Mesenchymal stem cell (in vitro differentiated cells and primary cell): ENCODE measurements around the gene EXOSC1.

Experiments used
- DNase-seq: peaks from one replicate; pipeline ENCODE4 v3.0.0-alpha.2; 2013
- H2AFZ ChIP-seq: one replicate; pipeline ENCODE4 v1.6.1; 2013; ENCODE audit warnings: low read depth, mild to moderate bottlenecking, control low read depth, inconsistent platforms, low read length, moderate library complexity
- H2AK5ac ChIP-seq: 2 replicates; pipeline ENCODE4 v1.6.1; 2013; ENCODE audit warnings: low read length, moderate library complexity, mild to moderate bottlenecking, inconsistent platforms; ENCODE audit not compliant: severe bottlenecking
- H2BK120ac ChIP-seq: one replicate; pipeline ENCODE4 v1.6.1; 2013; ENCODE audit warnings: low read depth, mild to moderate bottlenecking, inconsistent platforms, low read length, moderate library complexity
- H2BK12ac ChIP-seq, 2 experiments: one replicate each; pipeline ENCODE4 v1.6.1; 2013; ENCODE audit warnings: inconsistent platforms in 2 of 2, low read length in 2 of 2, mild to moderate bottlenecking in 2 of 2, moderate library complexity in 2 of 2, control low read depth in 1 of 2
- H2BK15ac ChIP-seq: one replicate; pipeline ENCODE4 v1.6.1; 2013; ENCODE audit warnings: mild to moderate bottlenecking, low read depth, inconsistent platforms; ENCODE audit not compliant: poor library complexity, severe bottlenecking
- H2BK5ac ChIP-seq: 2 replicates; pipeline ENCODE4 v1.6.1; 2013; ENCODE audit warnings: low read depth, mild to moderate bottlenecking, low read length, control low read depth, inconsistent platforms; ENCODE audit not compliant: poor library complexity, severe bottlenecking
- H3K14ac ChIP-seq, 2 experiments: one replicate each; pipeline ENCODE4 v1.6.1; 2013; ENCODE audit warnings: inconsistent platforms in 2 of 2, low read length in 2 of 2, control low read depth in 1 of 2, mild to moderate bottlenecking in 1 of 2, moderate library complexity in 1 of 2
- H3K18ac ChIP-seq, 2 experiments: one replicate each; pipeline ENCODE4 v1.6.1; 2013; ENCODE audit warnings: inconsistent platforms in 2 of 2, low read length in 2 of 2, control low read depth in 1 of 2, low read depth in 1 of 2, mild to moderate bottlenecking in 1 of 2
- H3K23ac ChIP-seq, 2 experiments: one replicate each; pipeline ENCODE4 v1.6.1; 2013; ENCODE audit warnings: inconsistent platforms in 2 of 2, low read length in 2 of 2, mild to moderate bottlenecking in 2 of 2, moderate library complexity in 2 of 2, control low read depth in 1 of 2
- H3K27ac ChIP-seq: 2 replicates; pipeline ENCODE4 v1.5.1; 2013; ENCODE audit warnings: mild to moderate bottlenecking, moderate library complexity, low read length, control low read depth, inconsistent platforms; ENCODE audit not compliant: poor library complexity, severe bottlenecking
- H3K27me3 ChIP-seq, 2 experiments: 2 replicates each; pipeline versions ENCODE4 v1.6.1 to v1.7.0; 2013; ENCODE audit warnings: low read length in 2 of 2, mild to moderate bottlenecking in 2 of 2, moderate library complexity in 2 of 2, control low read depth in 1 of 2, inconsistent platforms in 1 of 2; ENCODE audit not compliant: control insufficient read depth in 1 of 2, insufficient read depth in 1 of 2
- H3K36me3 ChIP-seq, 2 experiments: 2 replicates each; pipeline versions ENCODE4 v1.6.1 to v1.7.0; 2013; ENCODE audit warnings: low read length in 2 of 2, control low read depth in 1 of 2, inconsistent platforms in 1 of 2, low read depth in 1 of 2, mild to moderate bottlenecking in 1 of 2; ENCODE audit not compliant: insufficient read depth in 2 of 2, control insufficient read depth in 1 of 2
- H3K4ac ChIP-seq, 2 experiments: one replicate each; pipeline ENCODE4 v1.6.1; 2013; ENCODE audit warnings: inconsistent platforms in 2 of 2, low read length in 2 of 2, mild to moderate bottlenecking in 2 of 2, moderate library complexity in 2 of 2, control low read depth in 1 of 2, low read depth in 1 of 2
- H3K4me1 ChIP-seq: 2 replicates; pipeline ENCODE4 v1.6.1; 2013; ENCODE audit warnings: low read depth, low read length, control low read depth; ENCODE audit not compliant: control insufficient read depth, insufficient read depth
- H3K4me2 ChIP-seq: 2 replicates; pipeline ENCODE4 v1.6.1; 2013; ENCODE audit warnings: low read length, mild to moderate bottlenecking, inconsistent platforms; ENCODE audit not compliant: poor library complexity, severe bottlenecking
- H3K4me3 ChIP-seq, 2 experiments: 2 replicates each; pipeline versions ENCODE4 v1.5.1 to v1.7.0; 2013; ENCODE audit warnings: low read length in 2 of 2, mild to moderate bottlenecking in 2 of 2, control low read depth in 1 of 2, low read depth in 1 of 2; ENCODE audit not compliant: insufficient read depth in 1 of 2
- H3K79me1 ChIP-seq: replicated peaks from 2 replicates; pipeline ENCODE4 v1.6.1; 2013; ENCODE audit warnings: mild to moderate bottlenecking, control low read depth, low read length, inconsistent platforms; ENCODE audit not compliant: poor library complexity, severe bottlenecking
- H3K9ac ChIP-seq: 2 replicates; pipeline ENCODE4 v1.7.0; 2013; ENCODE audit warnings: mild to moderate bottlenecking, low read length, moderate library complexity
- H3K9me3 ChIP-seq: 2 replicates; pipeline ENCODE4 v1.7.0; 2013; ENCODE audit warnings: mild to moderate bottlenecking, low read length; ENCODE audit not compliant: control insufficient read depth
- H4K8ac ChIP-seq: one replicate; pipeline ENCODE4 v1.6.1; 2013; ENCODE audit warnings: inconsistent platforms, mild to moderate bottlenecking, low read length, moderate library complexity
- H4K91ac ChIP-seq: one replicate; pipeline ENCODE4 v1.6.1; 2013; ENCODE audit warnings: mild to moderate bottlenecking, low read length, inconsistent platforms
- WGBS: methylation state at CpG from one replicate; pipeline ENCODE4 v1.1.7; 2013; ENCODE audit warnings: mixed read lengths; 5-methylcytosine and 5-hydroxymethylcytosine counted together

EXOSC1 gene

DNA sequence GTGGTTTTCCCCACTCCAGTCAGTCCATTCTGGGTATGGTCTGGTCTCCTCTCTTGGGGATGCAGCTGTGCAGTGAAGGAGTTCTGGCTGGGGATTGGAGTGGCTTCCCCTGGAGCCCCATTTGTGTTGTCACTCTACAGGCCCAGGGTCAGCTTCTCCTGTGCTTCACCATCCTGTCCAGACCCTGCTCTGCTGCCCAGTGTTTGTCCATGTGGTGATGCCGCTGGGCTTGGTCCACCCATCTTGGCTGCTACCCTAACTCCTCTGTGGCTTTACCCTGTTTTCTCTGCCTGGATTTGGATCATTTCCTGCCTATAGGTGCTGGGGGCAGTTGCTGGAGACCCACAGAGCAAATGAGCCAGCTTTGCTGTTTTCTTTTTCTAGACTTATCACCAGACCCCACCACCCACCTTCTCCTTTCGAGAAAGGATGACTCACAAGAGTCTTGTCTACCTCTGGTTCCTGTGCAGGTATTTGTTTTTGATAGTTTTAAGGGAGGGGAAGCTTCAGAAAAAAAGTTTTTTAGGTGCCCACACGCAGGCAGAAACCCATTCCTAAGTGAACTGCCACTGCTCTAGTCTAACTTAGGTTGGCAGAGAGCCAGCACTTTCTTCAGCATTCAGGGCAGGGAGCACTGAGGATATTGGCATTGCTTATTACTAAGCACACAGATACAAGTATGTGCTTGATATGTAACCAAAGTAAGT is 8.7 kb upstream of the EXOSC1 start:
- Histone ChIP-seq H3K18ac (no peak overlapping the region), H2BK5ac (no peak overlapping the region), H3K14ac (no peak overlapping the region), H3K9ac (no peak overlapping the region), H2AFZ (no peak overlapping the region), H4K8ac (no peak overlapping the region), H3K79me1 (peaks cover 20% of the 10 kb centered on the region), H2BK15ac (no peak overlapping the region), H3K4me3 (no peak overlapping the region), H4K91ac (no peak overlapping the region), H3K4ac (no peak overlapping the region), H3K4me1 (peaks cover 7% of the 10 kb centered on the region), H3K9me3 (no peaks in the 10 kb centered on the region), H2BK12ac (no peak overlapping the region), H3K27ac (no peak overlapping the region), H2BK120ac (no peak overlapping the region), H3K23ac (no peak overlapping the region), H2AK5ac (no peak overlapping the region), H3K36me3 (peaks cover 73 to 91% of the 10 kb centered on the region in 2 experiments), H3K4me2 (no peak overlapping the region), H3K27me3 (no peaks in the 10 kb centered on the region)
- 93% methylated on average over 2 of the region's 3 CpGs for WGBS
- peak; percentile 6 for DNase-seq

DNA sequence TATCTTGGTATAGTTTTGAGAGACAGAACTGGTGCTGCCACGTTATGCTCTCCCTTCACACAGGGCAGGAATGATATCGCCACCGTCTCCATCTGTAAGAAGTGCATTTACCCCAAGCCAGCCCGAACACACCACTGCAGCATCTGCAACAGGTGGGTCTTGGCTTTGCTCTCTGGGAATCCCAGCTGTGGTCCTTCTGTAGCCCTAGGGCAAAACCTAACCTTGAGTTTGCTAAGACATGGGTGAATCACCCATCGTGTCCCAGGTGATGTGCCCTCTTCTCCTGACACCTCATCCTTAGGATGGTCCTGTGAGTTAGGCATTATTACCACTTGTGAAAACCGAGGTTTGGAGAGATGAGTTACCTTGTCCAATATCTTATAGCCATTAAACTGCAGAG is 6.5 kb upstream of the EXOSC1 start:
- no peak overlapping the region for H3K27ac ChIP-seq
- H2AK5ac ChIP-seq: no peak overlapping the region
- no peak overlapping the region for H4K8ac ChIP-seq
- peaks cover 52 to 78% of the 10 kb centered on the region in 2 experiments for H3K36me3 ChIP-seq
- H3K4me1 ChIP-seq: peaks cover 10% of the 10 kb centered on the region
- H3K4ac ChIP-seq: no peak overlapping the region
- H2BK120ac ChIP-seq: no peak overlapping the region
- no peak overlapping the region for H3K4me3 ChIP-seq
- no peak overlapping the region for H2BK15ac ChIP-seq
- no peak overlapping the region for H4K91ac ChIP-seq
- no peak overlapping the region for H3K9ac ChIP-seq
- no peak overlapping the region for H3K4me2 ChIP-seq
- no peak overlapping the region for H3K18ac ChIP-seq
- no peak overlapping the region for H2BK5ac ChIP-seq
- H3K14ac ChIP-seq: no peak overlapping the region
- H2BK12ac ChIP-seq: no peak overlapping the region
- H3K9me3 ChIP-seq: no peaks in the 10 kb centered on the region
- H3K79me1 ChIP-seq: peaks cover 16% of the 10 kb centered on the region
- no peak overlapping the region for H2AFZ ChIP-seq
- no peak overlapping the region for H3K23ac ChIP-seq
- WGBS: 96% methylated on average over 6 of the region's 6 CpGs
- no peaks in the 10 kb centered on the region for H3K27me3 ChIP-seq
- no peak for DNase-seq

DNA sequence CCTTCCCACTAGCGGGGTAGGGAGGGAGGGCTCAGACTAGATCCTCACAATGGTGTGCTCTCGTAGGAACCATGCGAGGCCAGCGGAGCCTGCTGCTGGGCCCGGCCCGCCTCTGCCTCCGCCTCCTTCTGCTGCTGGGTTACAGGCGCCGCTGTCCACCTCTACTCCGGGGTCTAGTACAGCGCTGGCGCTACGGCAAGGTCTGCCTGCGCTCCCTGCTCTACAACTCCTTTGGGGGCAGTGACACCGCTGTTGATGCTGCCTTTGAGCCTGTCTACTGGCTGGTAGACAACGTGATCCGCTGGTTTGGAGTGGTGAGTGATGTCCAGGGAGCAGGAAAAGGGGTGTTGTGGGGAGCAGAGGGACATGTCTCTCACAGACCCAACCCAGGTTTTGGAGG is 5.8 kb upstream of the EXOSC1 start:
- no peak overlapping the region for H3K4me3 ChIP-seq
- no peak overlapping the region for H2BK5ac ChIP-seq
- H3K9me3 ChIP-seq: no peaks in the 10 kb centered on the region
- DNase-seq: no peak
- H2BK12ac ChIP-seq: no peak overlapping the region
- H3K27me3 ChIP-seq: no peaks in the 10 kb centered on the region
- H3K27ac ChIP-seq: no peak overlapping the region
- H4K8ac ChIP-seq: no peak overlapping the region
- H3K4me1 ChIP-seq: peaks cover 16% of the 10 kb centered on the region
- no peak overlapping the region for H4K91ac ChIP-seq
- no peak overlapping the region for H2BK120ac ChIP-seq
- H3K9ac ChIP-seq: no peak overlapping the region
- 95% methylated on average over 17 of the region's 17 CpGs for WGBS
- no peak overlapping the region for H3K4ac ChIP-seq
- H2AK5ac ChIP-seq: no peak overlapping the region
- peaks cover 16% of the 10 kb centered on the region for H3K79me1 ChIP-seq
- no peak overlapping the region for H3K4me2 ChIP-seq
- peaks cover 45 to 71% of the 10 kb centered on the region in 2 experiments for H3K36me3 ChIP-seq
- H3K23ac ChIP-seq: no peak overlapping the region
- no peak overlapping the region for H3K18ac ChIP-seq
- H3K14ac ChIP-seq: no peak overlapping the region
- H2BK15ac ChIP-seq: no peak overlapping the region
- H2AFZ ChIP-seq: no peak overlapping the region

DNA sequence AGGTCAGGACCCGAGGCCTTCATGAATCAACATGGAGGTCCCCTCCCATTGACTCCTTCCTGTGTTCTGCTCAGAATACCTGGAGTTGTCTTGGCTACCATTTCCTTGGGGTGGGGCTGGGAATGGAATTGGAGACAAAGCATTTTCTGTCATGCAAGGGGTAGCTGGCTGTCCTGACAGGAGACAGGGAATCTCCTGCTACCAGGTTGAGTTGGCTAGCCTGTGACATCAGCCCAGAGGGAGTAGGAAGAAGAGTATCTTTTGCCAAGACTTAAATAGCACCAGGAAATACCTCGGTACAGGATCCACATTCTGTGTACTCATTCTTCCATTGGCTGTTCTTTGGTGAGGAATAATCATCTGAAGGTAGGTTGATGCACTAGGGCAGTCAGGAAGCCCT is 5.0 kb upstream of the EXOSC1 start:
- no peak overlapping the region for H4K91ac ChIP-seq
- H3K14ac ChIP-seq: no peak overlapping the region
- no peak overlapping the region for H3K4me2 ChIP-seq
- no peak overlapping the region for H4K8ac ChIP-seq
- no peak overlapping the region for H3K27ac ChIP-seq
- no peaks in the 10 kb centered on the region for H3K27me3 ChIP-seq
- H2AFZ ChIP-seq: no peak overlapping the region
- H2BK120ac ChIP-seq: no peak overlapping the region
- DNase-seq: no peak
- no peak overlapping the region for H2BK12ac ChIP-seq
- no peak overlapping the region for H3K4ac ChIP-seq
- no peak overlapping the region for H3K23ac ChIP-seq
- H2BK15ac ChIP-seq: no peak overlapping the region
- H2AK5ac ChIP-seq: no peak overlapping the region
- no peak overlapping the region for H3K4me3 ChIP-seq
- peaks cover 16% of the 10 kb centered on the region for H3K4me1 ChIP-seq
- no peak overlapping the region for H2BK5ac ChIP-seq
- no peak overlapping the region for H3K9ac ChIP-seq
- WGBS: 100% methylated on average over 1 of the region's 2 CpGs
- no peak overlapping the region for H3K18ac ChIP-seq
- peaks cover 40 to 63% of the 10 kb centered on the region in 2 experiments for H3K36me3 ChIP-seq
- H3K9me3 ChIP-seq: no peaks in the 10 kb centered on the region
- peaks cover 16% of the 10 kb centered on the region for H3K79me1 ChIP-seq
